ENCODE measurements around the gene SMIM13.

DNA sequence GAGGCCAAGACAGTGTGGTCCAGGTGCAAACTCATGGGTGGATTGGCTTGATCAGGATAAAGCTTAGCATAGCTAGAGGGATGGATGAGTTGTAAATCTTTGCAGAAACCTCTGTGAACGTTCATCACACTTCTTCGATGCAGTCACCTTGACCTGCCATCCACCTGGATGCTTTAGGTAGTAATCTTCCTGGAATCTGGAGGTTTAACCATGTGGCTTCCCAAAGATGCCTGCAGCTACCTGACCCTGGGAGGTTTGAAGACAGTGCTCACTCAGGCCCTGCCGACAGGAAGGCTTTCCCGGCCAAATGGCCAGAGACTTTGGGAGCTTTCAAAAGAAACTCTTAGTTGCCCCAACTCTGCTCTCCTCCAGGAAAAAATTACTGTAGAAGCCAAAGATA, 73.3 kb downstream of the SMIM13 start:
- TF ChIP-seq POLR2AphosphoS5 (IDR thresholded peaks at IDR 0.05; ENCODE audit: low read depth, low read length), result no peak
- no peak for TF ChIP-seq TAF1 (IDR thresholded peaks at IDR 0.05; ENCODE audit: borderline replicate concordance, insufficient read depth, low read length)
- TF ChIP-seq, protein P1, sequence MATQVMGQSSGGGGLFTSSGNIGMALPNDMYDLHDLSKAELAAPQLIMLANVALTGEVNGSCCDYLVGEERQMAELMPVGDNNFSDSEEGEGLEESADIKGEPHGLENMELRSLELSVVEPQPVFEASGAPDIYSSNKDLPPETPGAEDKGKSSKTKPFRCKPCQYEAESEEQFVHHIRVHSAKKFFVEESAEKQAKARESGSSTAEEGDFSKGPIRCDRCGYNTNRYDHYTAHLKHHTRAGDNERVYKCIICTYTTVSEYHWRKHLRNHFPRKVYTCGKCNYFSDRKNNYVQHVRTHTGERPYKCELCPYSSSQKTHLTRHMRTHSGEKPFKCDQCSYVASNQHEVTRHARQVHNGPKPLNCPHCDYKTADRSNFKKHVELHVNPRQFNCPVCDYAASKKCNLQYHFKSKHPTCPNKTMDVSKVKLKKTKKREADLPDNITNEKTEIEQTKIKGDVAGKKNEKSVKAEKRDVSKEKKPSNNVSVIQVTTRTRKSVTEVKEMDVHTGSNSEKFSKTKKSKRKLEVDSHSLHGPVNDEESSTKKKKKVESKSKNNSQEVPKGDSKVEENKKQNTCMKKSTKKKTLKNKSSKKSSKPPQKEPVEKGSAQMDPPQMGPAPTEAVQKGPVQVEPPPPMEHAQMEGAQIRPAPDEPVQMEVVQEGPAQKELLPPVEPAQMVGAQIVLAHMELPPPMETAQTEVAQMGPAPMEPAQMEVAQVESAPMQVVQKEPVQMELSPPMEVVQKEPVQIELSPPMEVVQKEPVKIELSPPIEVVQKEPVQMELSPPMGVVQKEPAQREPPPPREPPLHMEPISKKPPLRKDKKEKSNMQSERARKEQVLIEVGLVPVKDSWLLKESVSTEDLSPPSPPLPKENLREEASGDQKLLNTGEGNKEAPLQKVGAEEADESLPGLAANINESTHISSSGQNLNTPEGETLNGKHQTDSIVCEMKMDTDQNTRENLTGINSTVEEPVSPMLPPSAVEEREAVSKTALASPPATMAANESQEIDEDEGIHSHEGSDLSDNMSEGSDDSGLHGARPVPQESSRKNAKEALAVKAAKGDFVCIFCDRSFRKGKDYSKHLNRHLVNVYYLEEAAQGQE (IDR thresholded peaks at IDR 0.05; ENCODE audit: insufficient read depth in 1 of 2, low read depth in 2 of 2, low read length in 2 of 2), result no peak
